HG03159 (cell line): Measurements from ENCODE around the gene TCP11.

ENCODE experiments used
- ATAC-seq: cut with Tn5 transposase; IDR thresholded peaks from one replicate; pipeline ENCODE4 v1.9.1; 2021; ENCODE audit warnings: mild to moderate bottlenecking, moderate library complexity; ENCODE audit not compliant: unreplicated experiment

Gene TCP11

GRCh38 chr6:35141007-35141655, at the start of gene TCP11:
Gene TCP11, minus strand, starts transcription at chr6:35141339. Its CDS starts 469 bp downstream, at chr6:35140870.
- no peak for ATAC-seq

GRCh38 chr6:35190306-35190705, 49.2 kb upstream of the TCP11 start:
- no peak for ATAC-seq

GRCh38 chr6:35188886-35189285, 47.7 kb upstream of the TCP11 start:
- no peak for ATAC-seq

- ATAC-seq: no peak
These were observed 45.4 kb upstream of the TCP11 start for GRCh38 chr6:35186571-35186970.

- no peak for ATAC-seq
These were observed 44.8 kb upstream of the TCP11 start for GRCh38 chr6:35185971-35186370.

- ATAC-seq: no peak
These were observed 44.2 kb upstream of the TCP11 start for GRCh38 chr6:35185302-35185681.

GRCh38 chr6:35184580-35185301, 43.6 kb upstream of the TCP11 start:
- ATAC-seq: no peak

- no peak for ATAC-seq
These were observed 42.8 kb upstream of the TCP11 start for GRCh38 chr6:35183935-35184334.

GRCh38 chr6:35183281-35183680, 42.1 kb upstream of the TCP11 start:
- ATAC-seq: no peak

GRCh38 chr6:35181933-35182612, 40.9 kb upstream of the TCP11 start:
- ATAC-seq: no peak

- no peak for ATAC-seq
These were observed 40.3 kb upstream of the TCP11 start for GRCh38 chr6:35181308-35181932.

GRCh38 chr6:35179901-35180535, 38.9 kb upstream of the TCP11 start:
- ATAC-seq: no peak

- no peak for ATAC-seq
These were observed 38.0 kb upstream of the TCP11 start for GRCh38 chr6:35178932-35179832.

GRCh38 chr6:35178012-35178411, 36.9 kb upstream of the TCP11 start:
- no peak for ATAC-seq

GRCh38 chr6:35177596-35177995, 36.5 kb upstream of the TCP11 start:
- ATAC-seq: no peak

GRCh38 chr6:35177157-35177556, 36.0 kb upstream of the TCP11 start:
- ATAC-seq: no peak

- no peak for ATAC-seq
These were observed 35.3 kb upstream of the TCP11 start for GRCh38 chr6:35176301-35177024.

GRCh38 chr6:35174501-35174900, 33.4 kb upstream of the TCP11 start:
- ATAC-seq: no peak

- ATAC-seq: no peak
These were observed 32.9 kb upstream of the TCP11 start for GRCh38 chr6:35174088-35174434.
